HCT116 (cell line): Measurements from ENCODE around the gene OXCT1.
A peak's percentile ranks its signal among the peaks of the same experiment; 100 is the strongest.

Experiments used
- POLR2AphosphoS5 ChIP-seq: IDR thresholded peaks from 2 replicates; pipeline ENCODE4 v1.6.1; 2011; ENCODE audit warnings: mild to moderate bottlenecking, low read depth, low read length, moderate library complexity
- ZFX ChIP-seq: fragments of 450-650 bp; IDR thresholded peaks from 2 replicates; pipeline ENCODE4 v1.6.1; 2017
- TF ChIP-seq, protein P1 (sequence below): IDR thresholded peaks from 2 replicates; pipeline ENCODE4 v1.6.1; 2012

DNA sequence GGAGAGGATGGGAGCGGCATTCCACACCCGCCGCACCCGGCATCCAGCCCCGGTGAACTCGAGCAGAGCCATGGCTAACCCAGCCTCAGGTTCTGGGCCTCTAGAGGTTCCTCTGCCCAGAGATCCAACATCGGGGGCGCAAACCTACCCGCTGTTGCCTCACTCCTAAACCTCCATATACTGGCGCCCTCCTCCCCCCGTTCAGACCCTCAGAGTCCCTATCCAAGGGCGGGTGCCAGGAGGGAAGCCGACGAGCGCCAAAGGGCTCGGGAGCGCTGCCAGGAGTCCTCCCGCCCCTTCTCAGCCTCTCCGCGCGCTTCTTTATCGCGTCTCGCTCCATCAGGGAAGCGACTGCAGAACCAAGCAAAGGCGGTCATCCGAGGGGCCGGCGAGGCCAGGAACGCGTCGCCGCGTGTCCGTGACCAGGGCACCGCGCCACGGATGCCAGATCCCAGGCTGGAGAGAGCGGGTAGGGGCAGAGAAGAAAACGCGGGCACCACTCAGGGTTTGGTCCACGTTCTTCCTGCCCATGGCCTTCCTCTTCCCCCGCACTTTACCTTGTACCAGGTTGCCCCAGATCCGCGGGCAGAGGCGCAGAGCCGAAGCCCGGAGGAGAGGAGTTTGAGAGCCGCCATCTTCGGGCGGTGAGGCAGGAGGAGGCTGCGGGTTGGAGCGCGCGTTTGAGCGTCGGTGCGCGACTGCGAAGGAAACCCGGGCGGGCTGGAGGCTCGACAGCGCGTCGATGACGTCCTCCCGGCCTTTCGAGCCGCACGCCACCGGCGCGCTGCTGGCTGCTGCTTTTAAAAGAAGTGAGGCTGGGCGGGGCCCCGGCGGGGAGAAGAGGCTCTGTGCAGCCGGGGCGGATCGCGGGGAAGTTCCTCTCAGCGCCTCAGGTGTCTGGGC, at the start of gene OXCT1:
- TF ChIP-seq POLR2AphosphoS5 (peak; percentile 82), ZFX (peak; percentile 46; the same call in 1 of the 2 replicates)
- TF ChIP-seq, protein P1, sequence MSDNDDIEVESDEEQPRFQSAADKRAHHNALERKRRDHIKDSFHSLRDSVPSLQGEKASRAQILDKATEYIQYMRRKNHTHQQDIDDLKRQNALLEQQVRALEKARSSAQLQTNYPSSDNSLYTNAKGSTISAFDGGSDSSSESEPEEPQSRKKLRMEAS, result peak; percentile 84
